Stimulated activated CD4-positive, alpha-beta T cell treated with anti-CD3 and anti-CD28 coated beads, Interleukin-1b, Interleukin-23, amount 100 ng/mL, for 1 hour (primary cell): ENCODE data around the gene CANX.

Experiments
- DNase-seq, 2 donors: peaks; one replicate each; pipeline ENCODE4 v3.0.0-alpha.2; 2020; ENCODE audit warnings: low read depth in 2 of 2

CANX gene

GRCh38 chr5:179774442-179774841 lies 75.7 kb downstream of the CANX start:
- DNase-seq: no peak

- no peak for DNase-seq
Measured at GRCh38 chr5:179776411-179776938, 77.7 kb downstream of the CANX start.

- DNase-seq: no peak
Measured at GRCh38 chr5:179777456-179777855, 78.7 kb downstream of the CANX start.

- no peak for DNase-seq
Measured at GRCh38 chr5:179777909-179778308, 79.1 kb downstream of the CANX start.

GRCh38 chr5:179778591-179778990 lies 79.8 kb downstream of the CANX start:
- no peak for DNase-seq

GRCh38 chr5:179779826-179780225 lies 81.1 kb downstream of the CANX start:
- no peak for DNase-seq

- DNase-seq: no peak
Measured at GRCh38 chr5:179780362-179780761, 81.6 kb downstream of the CANX start.
